GM18868 (cell line): ENCODE measurements around the gene TNFRSF1A.

ENCODE experiments used
- ATAC-seq: cut with Tn5 transposase; IDR thresholded peaks from one replicate; pipeline ENCODE4 v1.9.1; 2021; ENCODE audit warnings: mild to moderate bottlenecking, moderate library complexity; ENCODE audit not compliant: unreplicated experiment

Gene TNFRSF1A

DNA sequence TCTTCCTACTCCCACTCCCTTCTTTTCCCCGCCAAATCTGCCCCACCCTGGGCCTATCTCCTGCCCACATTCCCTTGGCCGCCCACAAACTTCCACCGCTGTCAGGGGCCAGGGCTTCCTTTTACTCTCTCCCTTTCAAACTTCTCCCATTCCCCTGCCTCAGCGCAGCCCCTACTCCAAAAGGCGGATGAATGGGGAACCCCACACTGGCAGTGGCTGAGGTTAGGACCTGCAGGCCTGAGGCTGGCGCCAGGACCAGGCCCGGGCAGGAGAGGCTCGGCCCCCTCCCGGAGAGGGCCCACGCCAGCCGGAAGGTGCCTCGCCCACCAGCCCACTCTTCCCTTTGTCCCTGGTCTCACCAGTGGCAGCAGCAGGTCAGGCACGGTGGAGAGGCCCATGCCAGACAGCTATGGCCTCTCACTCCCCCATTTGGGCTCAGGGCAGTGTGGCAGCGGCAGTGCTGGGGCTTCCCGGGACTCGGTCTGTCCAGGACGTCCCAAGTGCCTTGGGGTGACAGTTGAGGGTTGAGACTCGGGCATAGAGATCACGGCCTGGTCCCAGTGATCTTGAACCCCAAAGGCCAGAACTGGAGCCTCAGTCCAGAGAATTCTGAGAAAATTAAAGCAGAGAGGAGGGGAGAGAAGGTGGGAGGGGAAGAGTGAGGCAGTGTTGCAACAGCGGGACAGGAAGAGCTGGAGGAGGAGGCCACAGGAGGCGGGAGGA lies at the start of gene TNFRSF1A:
Gene TNFRSF1A (minus strand): TSS at position 660 of the 723 bp plus-strand sequence. CDS start 262 bp downstream, at position 398.
- ATAC-seq = peak; percentile 40

DNA sequence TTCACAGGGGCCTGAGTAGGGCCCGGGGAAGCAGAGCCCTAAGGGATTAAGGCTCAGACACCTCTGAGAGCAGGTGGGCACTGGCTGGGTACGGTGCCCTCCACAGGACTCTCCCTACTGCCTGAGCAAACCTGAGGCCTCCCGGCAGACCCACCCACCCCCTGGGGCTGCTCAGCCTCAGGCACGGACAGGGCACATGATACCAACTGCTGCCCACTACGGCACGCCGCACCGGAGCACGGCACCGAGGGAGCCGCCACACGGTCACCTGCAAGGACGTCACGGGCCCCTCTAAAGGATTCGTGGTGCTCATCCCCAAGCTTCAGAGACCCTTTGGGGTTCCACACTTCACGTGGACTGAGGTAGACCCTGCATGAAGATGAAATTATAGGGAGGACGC lies 49.1 kb upstream of the TNFRSF1A start:
- no peak for ATAC-seq

DNA sequence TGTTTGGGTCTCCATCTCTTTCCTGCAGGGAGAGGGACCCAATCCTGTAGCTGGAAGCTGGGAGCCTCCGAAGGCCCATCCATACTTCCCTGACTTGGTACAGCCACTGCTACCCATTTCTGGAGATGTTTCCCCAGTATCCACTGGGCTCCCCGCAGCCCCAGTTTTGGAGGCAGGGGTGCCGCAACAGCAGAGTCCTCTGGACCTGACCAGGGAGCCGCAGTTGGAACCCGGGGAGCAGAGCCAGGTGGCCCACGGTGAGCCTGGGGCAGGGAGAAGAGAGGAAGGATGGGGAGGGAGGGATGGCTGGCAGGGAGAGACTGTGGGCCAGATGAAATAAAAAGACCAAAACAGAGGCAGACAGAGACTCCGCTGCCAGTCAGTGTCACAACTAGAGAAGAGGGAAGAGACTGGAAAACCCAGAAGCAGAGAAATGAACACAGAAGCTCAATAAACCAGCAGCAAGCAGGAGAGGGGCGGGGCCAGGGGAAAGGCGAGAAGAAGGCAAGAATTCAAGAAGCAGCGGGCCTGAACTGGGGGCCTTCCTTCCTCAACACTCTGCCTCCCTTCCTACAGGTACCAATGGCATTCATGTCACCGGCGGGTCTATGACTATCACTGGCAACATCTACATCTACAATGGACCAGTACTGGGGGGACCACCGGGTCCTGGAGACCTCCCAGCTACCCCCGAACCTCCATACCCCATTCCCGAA lies 48.4 kb upstream of the TNFRSF1A start:
- no peak for ATAC-seq

DNA sequence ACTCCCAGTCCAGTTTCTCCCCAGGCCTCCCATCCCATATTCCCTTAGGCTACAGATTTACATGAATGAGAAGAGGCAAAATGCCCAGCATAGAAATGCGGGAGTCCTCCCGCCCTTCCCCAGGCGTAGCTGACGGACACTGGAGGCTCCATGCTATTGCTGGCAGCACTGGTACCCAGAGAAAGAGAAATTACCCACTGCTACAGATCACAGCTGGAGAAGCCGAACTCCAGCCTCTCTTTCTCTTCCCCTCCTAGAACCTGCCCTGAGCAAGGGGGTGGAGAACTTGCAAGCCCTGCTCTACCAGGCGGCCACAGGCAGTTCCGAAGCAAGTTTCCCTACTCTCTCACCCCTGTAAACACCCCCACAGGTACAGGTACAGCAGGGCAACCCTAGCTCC lies 45.7 kb upstream of the TNFRSF1A start:
- no peak for ATAC-seq

DNA sequence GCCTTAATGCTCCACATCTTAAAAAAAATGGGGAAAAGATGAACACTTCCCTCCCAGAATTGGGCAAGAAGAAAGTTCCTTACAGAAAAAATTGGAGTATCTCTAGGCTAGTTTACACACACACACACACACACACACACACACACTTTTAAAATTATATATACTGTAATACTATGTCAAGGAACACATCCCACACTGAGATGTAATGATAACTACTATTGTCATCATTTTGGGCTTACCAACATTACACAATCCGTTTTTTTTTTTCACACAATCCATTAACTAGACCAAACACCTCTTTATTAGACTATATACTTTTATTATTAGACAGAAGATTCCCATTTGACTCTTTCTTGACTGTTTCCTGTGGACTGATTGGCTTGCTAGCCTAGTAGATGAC lies 44.6 kb upstream of the TNFRSF1A start:
- no peak for ATAC-seq

- ATAC-seq = no peak
Observed at GRCh38 chr12:6386038-6386437, 44.2 kb upstream of the TNFRSF1A start.

- no peak for ATAC-seq
Observed at GRCh38 chr12:6384499-6385436, 42.9 kb upstream of the TNFRSF1A start.

- no peak for ATAC-seq
Observed at GRCh38 chr12:6383572-6384498, 42.0 kb upstream of the TNFRSF1A start, which contains the start of gene LTBR. TSS of gene LTBR (plus strand) at chr12:6384162. CDS start at chr12:6384359, 197 bp downstream.

DNA sequence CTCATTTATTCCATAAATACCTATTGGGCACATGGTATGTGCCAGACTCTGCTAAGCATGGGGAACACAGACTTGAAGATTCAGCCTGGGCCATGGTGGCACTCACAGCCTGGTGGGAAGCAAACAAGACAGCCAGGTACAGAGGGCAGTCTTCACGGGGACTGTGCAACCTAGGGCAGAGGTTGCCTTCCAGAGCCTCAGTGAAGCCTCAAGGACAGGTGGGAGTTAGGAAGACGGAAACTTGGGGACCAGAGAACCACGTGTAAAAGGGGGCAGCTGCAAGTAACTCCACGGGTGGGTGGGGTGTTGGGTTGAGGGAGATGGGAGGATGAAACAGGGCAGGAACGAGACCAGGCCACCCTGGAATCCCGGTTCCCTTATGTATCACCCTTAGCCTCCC lies 41.1 kb upstream of the TNFRSF1A start:
- ATAC-seq = no peak

- no peak for ATAC-seq
Observed at GRCh38 chr12:6382371-6382770, 40.5 kb upstream of the TNFRSF1A start.

DNA sequence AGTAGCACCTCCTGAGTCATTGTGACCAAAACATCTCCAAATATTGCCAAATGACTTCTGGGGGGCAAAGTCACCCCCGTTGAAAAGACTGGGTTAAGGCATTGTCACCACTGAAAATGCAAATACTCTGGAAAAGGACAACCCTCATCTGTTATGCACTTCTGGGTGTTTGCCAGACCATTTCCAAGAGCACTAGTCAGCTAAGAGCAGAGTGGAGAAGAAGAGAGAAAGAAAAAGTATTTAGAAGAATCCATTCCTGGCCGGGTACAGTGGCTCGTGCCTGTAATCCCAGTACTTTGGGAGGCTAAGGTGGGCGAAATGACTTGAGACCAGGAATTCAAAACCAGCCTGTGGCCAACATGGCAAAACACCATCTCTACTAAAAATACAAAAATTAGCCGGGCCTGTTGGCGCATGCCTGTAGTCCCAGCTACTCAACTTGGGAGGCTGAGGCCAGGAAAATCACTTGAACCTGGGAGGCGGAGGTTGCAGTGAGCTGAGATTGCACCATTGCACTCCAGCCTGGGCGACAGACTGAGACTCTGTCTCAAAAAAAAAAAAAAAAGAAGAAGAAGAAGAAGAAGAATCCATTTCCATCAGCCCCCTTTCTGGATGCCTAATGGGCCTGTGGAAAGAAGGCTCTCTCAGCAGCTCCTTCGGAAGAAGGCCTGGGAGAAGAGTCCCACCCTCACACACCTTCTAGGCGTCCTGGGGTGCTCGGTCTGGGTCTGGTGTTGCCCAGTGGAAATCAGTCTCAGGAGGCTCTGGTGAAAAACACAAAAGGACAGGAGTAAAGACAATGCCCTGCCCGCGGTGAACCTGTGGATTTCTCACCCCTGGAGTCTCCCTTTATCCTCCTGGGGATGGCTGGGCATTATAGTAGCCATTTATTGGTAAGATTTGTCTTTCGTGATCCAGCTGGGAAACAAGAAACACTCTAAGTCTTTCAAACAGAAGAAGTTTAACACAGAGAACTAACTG lies 38.6 kb upstream of the TNFRSF1A start:
- no peak for ATAC-seq

DNA sequence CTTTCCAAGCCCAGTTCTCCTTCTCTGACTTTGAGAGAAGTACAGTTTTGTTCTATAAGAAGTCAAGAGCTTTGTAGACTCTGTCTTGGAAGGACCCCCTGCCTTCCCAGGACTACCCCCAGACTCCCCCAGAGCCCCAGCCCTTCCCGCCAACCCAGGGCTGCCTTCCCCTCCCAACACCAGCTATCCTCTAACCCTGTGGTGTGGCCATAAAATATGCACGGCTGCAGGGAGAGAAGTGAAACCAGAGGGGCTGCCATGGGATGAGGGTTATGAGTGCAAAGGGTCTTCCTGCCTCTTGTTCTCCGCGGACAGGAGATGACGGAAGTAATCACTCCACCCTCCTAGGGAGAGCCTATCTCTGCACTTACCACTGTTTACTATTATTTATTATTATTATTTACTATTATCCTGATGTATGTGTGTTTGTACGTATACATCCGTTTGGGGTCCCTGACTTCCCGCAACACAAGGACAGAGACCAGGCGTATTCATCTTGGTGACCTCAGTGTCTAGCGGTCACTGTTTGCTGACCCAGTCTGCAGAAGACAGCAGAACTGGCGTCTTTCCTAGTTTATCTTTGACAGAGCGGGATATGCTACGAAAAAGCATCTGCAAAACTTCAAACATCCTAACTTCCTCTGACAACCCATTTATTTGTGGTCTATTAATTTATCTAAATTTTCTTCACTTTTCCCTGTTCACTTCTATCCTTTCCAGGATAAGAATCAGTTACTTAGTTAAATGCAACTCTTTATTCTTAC lies 37.0 kb upstream of the TNFRSF1A start:
- no peak for ATAC-seq

DNA sequence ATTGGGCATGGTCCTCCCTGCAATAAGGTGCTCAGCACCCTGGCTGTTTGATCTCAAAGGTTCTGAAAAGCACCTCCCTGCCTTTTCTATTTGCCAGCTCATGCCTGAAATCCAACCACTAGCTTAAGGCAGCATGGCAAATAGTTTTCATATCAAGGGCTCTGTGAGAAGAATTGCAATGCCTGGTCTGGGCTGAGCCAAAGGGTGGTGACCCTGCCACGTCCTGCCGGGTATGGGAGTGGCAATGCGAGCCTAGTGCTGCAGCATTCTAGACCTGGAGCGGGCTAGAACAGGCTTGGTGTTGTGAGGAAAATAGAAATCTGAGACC lies 35.8 kb upstream of the TNFRSF1A start:
- ATAC-seq = no peak

DNA sequence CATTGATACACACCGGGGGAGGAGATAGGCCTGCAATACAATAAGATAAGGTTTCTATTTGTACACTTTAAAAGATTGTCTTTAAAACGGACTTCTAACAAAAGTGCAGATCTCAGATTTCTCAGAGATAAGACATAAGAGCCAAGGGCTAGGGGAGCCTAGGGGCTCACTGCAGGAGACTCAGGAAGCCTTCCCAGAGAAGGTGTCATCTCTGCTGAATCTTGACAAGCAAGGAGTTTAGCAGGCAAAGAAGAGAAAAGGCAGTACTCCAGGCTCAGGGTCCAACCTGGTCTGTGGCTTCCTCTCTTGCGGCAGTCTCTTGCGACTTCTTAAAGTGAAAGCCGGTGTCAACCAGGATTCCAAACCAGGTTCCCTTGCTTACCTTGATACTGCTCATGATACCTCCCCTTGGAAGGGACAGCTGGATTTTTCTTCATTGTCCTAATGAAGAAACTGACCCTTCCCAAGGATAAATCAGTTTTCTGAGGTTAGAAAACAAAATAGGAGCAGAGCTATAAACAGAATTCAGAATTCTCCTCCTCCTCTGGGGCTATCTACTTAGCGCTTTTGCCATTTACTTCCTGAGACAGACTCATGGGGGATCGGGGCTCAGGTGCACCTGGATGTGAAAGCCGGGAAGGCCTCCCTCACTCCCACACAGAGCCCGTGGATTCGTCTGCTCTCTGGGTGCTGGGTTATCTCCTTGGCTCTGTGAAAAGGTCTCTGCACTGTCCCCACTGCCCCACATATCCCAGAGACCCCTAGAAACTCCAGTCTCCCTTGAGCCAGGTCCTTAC lies 35.2 kb upstream of the TNFRSF1A start:
- ATAC-seq = no peak

- no peak for ATAC-seq
Observed at GRCh38 chr12:6376079-6376869, 34.4 kb upstream of the TNFRSF1A start.

GRCh38 chr12:6375269-6376078 lies 33.6 kb upstream of the TNFRSF1A start, which contains the start of gene SCNN1A:
TSS of gene SCNN1A (minus strand) at chr12:6375563. CDS start at chr12:6374783, 780 bp downstream.
- no peak for ATAC-seq
